Measurements from ENCODE around the gene MYH9.

DNA sequence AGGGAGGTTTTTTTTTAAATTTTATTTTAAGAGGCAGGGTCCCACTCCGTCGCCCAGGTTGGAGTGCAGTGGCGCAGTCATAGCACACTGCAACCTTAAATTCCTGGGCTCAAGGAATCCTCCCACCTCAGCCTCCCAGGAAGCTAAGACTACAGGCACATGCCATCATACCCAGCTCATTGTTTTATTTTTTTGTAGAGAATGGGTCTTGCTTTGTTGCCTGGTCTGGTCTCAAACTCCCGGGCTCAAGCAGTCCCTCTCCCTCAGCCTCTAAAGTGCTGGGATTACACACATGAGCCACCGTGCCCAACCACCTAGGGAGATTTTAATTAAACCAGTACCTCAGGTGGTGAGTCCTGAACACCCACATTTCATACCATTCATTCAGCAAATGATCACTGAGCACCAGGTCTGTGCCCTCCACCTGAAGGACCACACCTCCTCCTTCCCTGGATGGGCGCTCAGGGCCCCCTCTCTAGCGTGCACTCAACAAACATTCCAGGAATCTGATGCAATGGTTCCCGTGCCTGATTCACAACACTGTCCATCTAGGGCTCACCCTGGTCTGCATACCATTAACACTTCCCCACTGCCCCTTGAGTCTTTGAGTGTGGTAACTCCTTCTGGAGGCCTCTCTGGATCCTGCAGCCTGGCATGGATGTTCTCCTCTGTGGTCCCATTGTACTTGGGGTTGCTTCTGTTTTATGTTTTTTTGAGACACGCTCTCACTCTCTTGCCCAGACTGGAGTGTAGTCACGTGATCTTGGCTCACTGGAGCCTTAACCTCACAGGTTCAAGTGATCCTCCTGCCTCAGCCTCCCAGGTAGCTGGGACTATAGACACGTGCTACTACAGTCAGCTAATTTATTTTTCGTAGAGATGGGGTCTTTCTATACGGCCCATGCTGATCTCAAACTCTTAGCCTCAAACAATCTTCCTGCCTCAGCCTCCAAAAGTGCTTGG, 9.6 kb upstream of the MYH9 start:
- TF ChIP-seq, protein P1, sequence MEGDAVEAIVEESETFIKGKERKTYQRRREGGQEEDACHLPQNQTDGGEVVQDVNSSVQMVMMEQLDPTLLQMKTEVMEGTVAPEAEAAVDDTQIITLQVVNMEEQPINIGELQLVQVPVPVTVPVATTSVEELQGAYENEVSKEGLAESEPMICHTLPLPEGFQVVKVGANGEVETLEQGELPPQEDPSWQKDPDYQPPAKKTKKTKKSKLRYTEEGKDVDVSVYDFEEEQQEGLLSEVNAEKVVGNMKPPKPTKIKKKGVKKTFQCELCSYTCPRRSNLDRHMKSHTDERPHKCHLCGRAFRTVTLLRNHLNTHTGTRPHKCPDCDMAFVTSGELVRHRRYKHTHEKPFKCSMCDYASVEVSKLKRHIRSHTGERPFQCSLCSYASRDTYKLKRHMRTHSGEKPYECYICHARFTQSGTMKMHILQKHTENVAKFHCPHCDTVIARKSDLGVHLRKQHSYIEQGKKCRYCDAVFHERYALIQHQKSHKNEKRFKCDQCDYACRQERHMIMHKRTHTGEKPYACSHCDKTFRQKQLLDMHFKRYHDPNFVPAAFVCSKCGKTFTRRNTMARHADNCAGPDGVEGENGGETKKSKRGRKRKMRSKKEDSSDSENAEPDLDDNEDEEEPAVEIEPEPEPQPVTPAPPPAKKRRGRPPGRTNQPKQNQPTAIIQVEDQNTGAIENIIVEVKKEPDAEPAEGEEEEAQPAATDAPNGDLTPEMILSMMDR (IDR thresholded peaks at IDR 0.05), result no peak
- no peak for TF ChIP-seq POLR2A (IDR thresholded peaks at IDR 0.05)
- no peak for TF ChIP-seq POLR2AphosphoS5 (IDR thresholded peaks at IDR 0.05)
